HUDEP-2 (cell line): ENCODE measurements around the gene TNRC18.
"Not testable (repeated sequence)": the region's sequence is repeated elsewhere in the genome, so short reads cannot be mapped to it uniquely, and the experiment has no call there.

Source experiments
- DNase-seq, 76 experiments: peaks; one replicate each; lab custom pipeline; 2025; ENCODE audit not compliant: unreplicated experiment in 76 of 76; lab: John Stamatoyannopoulos, UW

TNRC18 gene

DNA sequence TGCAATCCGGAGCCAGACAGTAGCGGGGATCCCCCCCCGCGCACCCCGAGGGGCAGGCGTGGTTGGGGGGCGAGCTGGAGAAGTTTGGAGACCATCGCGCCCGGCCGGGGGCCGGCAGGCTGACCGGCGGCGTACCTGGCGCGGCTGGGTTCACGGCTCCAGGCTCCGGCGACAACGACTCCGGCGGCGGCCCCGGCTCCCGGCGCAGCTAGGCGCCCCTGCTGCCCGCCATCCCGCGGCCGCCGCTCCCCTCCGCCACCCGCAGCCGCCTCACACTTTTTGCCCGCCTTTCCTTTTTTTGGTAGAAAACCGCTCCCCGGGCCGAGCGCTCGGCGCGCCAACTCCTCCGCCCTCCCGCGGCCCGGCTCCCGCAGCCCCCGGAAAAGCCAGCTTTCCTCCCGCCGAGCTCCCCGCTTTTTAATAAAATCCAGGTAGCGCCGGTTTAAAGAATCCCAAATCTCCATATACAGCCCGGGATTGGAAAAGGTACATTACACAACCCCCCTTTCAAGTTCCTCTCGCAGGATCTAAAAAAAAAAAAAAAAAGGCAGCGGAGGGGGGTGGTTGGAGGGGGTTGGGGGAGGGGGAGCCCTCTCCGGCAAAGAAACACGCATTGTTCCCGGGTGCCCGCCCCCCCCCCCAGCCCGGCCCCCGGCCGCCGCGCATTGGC lies at the start of gene TNRC18:
TNRC18 (minus strand) TSS at position 529 of the 670 bp plus-strand sequence. CDS start 2,588 bp downstream, outside the sequence.
- DNase-seq: peak in 35 of 76 experiments; percentile 29 to 77 (median 63)

DNA sequence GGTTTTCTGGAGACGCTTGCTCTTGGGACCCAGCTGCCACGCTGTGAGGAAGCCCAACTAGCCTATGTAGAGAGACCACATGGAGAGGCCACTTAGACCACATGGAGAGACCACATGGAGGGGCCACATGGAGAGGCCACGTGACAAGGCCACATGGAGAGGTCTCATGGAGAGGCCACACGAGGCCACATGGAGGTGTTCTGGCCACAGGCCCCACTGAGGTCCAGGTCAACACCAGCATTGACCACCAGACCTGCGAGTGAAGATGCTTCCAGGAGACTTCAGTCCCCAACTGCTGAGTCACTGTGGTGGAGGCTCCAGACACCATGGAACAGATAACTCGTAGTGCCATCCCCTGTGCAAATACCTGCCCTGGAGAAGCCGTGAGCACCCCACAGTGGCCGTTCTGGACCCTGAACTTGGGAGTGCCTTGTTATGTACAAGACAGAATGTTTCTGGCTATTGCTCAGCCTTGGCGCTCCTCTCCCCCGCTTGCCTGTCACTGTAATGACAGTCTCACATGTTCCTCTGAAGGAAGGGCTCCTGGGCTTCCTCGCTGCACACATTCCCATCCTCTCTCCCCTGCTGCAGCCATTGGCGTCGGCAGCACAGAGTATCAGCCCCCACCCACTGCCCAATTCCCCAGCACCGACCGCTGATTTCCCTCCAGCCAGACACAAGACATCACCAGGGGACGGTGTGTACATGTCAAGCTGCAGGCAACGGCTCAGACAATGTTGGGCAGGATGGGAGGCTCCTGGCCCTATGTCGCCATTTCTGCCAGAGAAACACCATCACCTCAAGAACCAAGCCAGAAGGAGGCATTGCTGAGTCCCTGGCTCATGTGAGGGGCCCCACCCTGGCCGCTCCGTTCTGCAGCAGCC lies 49.0 kb upstream of the TNRC18 start:
- peak in 59 of 76 experiments; percentile 13 to 71 (median 36) for DNase-seq

GRCh38 chr7:5471623-5472022 lies 48.0 kb upstream of the TNRC18 start:
- not testable (repeated sequence) for DNase-seq

- DNase-seq: no peak
These were observed 47.2 kb upstream of the TNRC18 start for GRCh38 chr7:5470816-5471215.

- no peak for DNase-seq
These were observed 46.5 kb upstream of the TNRC18 start for GRCh38 chr7:5470167-5470532.

DNA sequence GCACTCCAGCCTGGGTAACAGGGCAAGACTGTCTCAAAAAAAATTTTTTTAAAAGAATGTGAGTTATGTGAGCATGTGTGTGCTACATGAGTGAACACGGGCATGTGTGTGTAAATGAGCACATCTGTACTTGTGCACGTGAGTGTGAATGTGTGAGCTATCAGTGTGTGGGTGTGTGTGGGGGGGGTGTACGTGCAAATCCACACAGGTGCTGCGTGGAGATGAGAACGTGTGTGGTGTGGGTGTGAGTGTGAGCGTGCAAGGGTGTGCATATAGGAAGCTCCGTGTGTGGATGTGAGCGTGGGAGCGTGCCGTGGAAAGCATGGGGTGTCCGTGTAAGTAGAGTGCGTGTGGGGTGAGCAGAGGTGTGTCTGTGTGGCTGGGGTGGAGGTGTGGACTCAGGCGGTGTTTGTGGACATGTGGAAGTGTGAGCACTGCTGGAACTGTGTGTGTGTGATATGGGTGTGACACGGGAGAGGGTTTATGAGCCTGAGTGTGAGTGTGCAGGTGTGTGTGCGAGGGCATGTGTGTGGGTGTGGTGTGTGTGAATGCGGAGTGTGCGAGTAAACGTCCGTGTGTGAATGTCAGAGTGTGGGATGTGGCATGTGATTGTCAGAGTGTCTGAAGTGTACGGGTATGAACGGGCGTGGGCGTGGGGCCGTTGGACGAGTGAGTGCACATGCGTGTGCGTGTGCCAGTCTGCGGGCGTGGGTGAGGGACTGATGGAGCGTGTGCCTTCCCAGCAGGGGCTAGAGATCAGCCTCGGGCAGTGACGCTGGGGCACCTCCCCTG lies 45.9 kb upstream of the TNRC18 start:
- DNase-seq: no peak

- DNase-seq: no peak
These were observed 44.0 kb upstream of the TNRC18 start for GRCh38 chr7:5467645-5468044.

DNA sequence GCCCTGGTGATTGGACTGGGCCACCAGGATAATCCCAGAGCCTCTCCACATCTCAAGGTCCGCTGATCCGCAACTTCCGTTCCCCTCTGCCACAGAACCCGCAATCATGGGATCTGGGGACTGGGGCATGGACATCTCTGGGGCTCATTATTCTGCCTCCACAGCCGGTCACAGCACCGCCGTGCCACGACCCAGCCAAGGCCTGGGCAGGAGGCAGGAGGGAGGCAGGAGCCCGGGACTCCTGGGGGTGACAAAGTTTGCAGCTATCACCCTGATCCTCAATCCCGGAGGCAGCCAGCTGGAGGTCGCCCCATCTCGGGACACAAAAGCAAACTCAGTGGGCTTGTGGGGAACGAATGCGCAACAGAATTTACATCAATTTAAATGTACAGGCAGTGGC lies 42.9 kb upstream of the TNRC18 start:
- no peak for DNase-seq

- no peak for DNase-seq
These were observed 39.4 kb upstream of the TNRC18 start for GRCh38 chr7:5463031-5463430.

- no peak for DNase-seq
These were observed 38.6 kb upstream of the TNRC18 start for GRCh38 chr7:5462216-5462615.

DNA sequence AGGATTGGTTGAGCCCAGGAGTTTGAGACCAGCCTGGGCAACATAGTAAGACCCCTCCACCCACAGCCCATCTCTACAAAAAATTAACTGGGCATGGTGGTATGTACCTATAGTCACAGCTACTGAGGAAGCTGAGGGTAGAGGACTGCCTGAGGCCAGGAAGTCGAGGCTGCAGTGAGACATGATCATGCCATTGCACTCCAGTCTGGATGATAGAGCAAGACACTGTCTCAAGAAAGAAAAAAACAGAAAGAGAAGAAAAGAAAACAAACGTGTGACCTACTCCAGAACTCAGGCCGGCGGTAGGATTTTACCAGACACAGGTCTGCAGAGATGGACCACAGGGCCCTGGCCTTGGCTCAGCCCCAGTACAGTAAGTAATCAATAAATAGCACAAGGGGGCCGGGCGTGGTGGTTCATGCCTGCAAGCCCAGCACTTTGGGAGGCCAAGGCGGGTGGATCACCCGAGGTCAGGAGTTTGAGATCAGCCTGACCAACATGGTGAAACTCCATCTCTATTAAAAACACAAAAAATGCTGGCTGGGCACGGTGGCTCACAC lies 35.4 kb upstream of the TNRC18 start:
- DNase-seq: peak in 35 of 76 experiments; percentile 9 to 57 (median 25)

DNA sequence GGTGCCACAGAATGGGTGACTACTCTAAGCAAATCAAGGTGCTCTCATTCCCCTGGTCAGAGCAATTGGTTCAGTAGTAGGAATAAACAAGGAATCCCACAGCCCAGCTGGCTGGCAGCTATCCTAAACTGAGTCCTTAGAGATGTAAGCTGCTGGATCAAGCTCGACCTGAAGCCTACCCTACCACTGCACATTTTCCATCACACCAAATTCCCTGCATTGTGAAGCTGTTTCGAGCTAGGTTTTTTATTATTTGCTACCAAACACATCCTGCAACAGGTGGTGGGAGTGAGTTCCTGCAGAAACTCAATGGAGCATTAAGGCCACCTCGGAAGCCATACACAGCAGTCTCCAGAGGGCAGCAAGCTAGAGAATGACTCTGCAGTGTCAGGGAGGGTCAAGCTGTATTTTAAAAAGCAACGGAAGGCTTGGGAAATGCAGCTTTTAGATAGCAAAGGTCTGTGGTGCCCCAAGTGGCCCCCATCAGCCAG lies 33.7 kb upstream of the TNRC18 start:
- peak in 3 of 76 experiments; percentile 38 to 51 (median 40) for DNase-seq

GRCh38 chr7:5456409-5456808 lies 32.8 kb upstream of the TNRC18 start:
- no peak for DNase-seq

- no peak for DNase-seq
These were observed 32.1 kb upstream of the TNRC18 start for GRCh38 chr7:5455581-5456219.

- DNase-seq: no peak
These were observed 31.5 kb upstream of the TNRC18 start for GRCh38 chr7:5455175-5455574.

- no peak for DNase-seq
These were observed 30.9 kb upstream of the TNRC18 start for GRCh38 chr7:5454485-5454884.

- DNase-seq: no peak
These were observed 30.0 kb upstream of the TNRC18 start for GRCh38 chr7:5453566-5454075.

DNA sequence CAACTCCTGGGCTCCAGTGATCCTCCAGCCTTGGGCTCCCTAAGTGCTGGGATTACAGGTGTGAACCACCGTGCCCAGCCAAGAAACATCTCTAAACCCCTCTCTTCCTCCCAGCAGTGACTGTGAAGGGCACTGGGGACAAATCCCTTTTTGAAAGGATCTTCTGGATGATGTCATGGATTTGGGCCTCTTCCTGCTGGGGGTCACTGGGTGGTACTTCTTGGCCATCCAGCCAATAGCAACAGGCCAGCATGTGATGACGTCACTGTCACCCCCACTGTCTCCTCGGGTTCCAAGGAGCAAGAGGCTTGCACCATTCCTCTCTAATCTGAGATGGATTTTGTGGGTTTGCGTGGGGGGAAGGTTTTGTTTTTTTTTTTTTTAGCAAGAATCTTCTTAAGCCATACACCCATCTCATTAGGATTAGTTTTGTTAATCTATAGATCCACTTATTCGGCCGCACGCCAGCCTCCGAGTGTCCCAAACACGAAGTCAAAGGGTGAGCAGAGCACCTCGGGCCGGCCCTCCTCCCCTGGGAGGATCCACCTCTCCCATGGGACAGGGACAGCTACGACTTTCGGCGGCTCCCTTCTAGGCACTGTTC lies 29.4 kb upstream of the TNRC18 start:
- peak in 58 of 76 experiments; percentile 17 to 80 (median 45) for DNase-seq

DNA sequence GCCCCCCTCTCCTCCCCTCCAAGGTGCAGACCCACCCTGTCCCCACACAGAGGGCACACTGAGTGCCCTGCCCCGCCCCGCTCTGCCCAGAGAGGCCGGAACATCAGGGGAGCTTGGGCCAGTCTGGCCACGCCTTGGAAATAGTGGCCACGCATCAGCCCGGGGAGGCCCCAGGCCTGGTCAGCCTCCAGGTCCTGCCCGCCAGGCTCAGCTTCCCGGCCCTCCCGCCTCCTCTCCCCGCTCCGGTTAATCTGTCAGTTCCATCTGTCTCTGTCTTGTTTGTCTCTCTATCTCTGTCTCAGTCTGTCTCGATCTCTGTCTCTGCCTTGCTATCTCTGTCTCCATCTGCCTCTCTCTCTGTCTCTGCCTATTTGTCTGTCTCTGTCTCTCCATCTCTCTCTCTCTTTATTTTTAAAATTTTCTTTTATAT lies 28.9 kb upstream of the TNRC18 start:
- peak in 64 of 76 experiments; percentile 10 to 78 (median 50) for DNase-seq
